Endothelial cell of umbilical vein (primary cell): ENCODE measurements around the gene B3GNT9. TPM values are rescaled to one million over a fixed set of nuclear protein-coding genes. Genes with fewer than 3 reads are reported as not detected.

ENCODE experiments used
- BruUV-seq: library from RNA; stranded (reverse); fragments of 400-500 nt; replicated peaks from 2 replicates; lab custom pipeline; 2021; lab: Mats Ljungman, UMichigan
- CTCF ChIA-PET: fragments of 300-600, 350-600 bp; sonication (Branson Sonifier 250); formaldehyde crosslinking; loops from one replicate; lab custom pipeline; 2021; ENCODE audit warnings: antibody characterized with exemption, inconsistent platforms; lab: Charles Lee
- POLR2A ChIA-PET: fragments of 300-600, 350-600 bp; sonication (Branson Sonifier 250); formaldehyde crosslinking; loops from one replicate; lab custom pipeline; 2021; ENCODE audit warnings: antibody characterized with exemption, inconsistent platforms; lab: Charles Lee
- DNase-seq: peaks from one replicate; pipeline ENCODE4 v3.0.0-alpha.2; 2011; ENCODE audit warnings: low read depth, low spot score
- FAIRE-seq: peaks from 2 replicates; lab custom pipeline; 2011; peaks lifted over from hg19 to GRCh38; lab: Jason Lieb, UNC
- H2AFZ ChIP-seq: 2 replicates; pipeline ENCODE4 v1.6.0; 2012; ENCODE audit warnings: low read depth, low read length, control low read depth, inconsistent platforms
- H3K27ac ChIP-seq: 2 replicates; pipeline ENCODE4 v1.5.1; 2011; ENCODE audit warnings: low read depth, mild to moderate bottlenecking, control low read depth, low read length, moderate library complexity; ENCODE audit not compliant: insufficient read depth
- H3K27me3 ChIP-seq, 2 experiments: 2 replicates each; pipeline versions ENCODE4 v1.6.0 to v1.6.1; 2011; ENCODE audit warnings: low read length in 2 of 2, mixed read lengths in 1 of 2; ENCODE audit not compliant: control insufficient read depth in 2 of 2, insufficient read depth in 2 of 2
- H3K36me3 ChIP-seq, 2 experiments: 2 replicates in 1 of 2; 3 replicates in 1 of 2; pipeline ENCODE4 v1.5.1; 2011; ENCODE audit warnings: low read length in 2 of 2, mild to moderate bottlenecking in 1 of 2, moderate library complexity in 1 of 2; ENCODE audit not compliant: control insufficient read depth in 2 of 2, insufficient read depth in 2 of 2; ENCODE audit errors: extremely low read depth in 1 of 2
- H3K4me1 ChIP-seq: 3 replicates; pipeline ENCODE4 v1.5.1; 2011; ENCODE audit warnings: mild to moderate bottlenecking, low read length; ENCODE audit not compliant: control insufficient read depth, insufficient read depth; ENCODE audit errors: extremely low read depth
- H3K4me2 ChIP-seq: 2 replicates; pipeline ENCODE4 v1.6.1; 2011; ENCODE audit warnings: low read length, control low read depth, mixed read lengths; ENCODE audit not compliant: insufficient read depth
- H3K4me3 ChIP-seq, 3 experiments: fragments of 200-600 bp in 1 of 3; sonication (generic), shearing (Covaris generic) in 1 of 3; replicated peaks in 1 of 3; 2 replicates each; pipeline ENCODE4 v1.5.1; 2011 to 2016; ENCODE audit warnings: control low read depth in 3 of 3, low read length in 3 of 3, mild to moderate bottlenecking in 2 of 3, inconsistent platforms in 1 of 3, low read depth in 1 of 3, moderate library complexity in 1 of 3; ENCODE audit not compliant: insufficient read depth in 1 of 3
- H3K79me2 ChIP-seq: 2 replicates; pipeline ENCODE4 v1.6.0; 2012; ENCODE audit warnings: low read length, inconsistent platforms; ENCODE audit not compliant: control insufficient read depth, insufficient read depth
- H3K9ac ChIP-seq: replicated peaks from 2 replicates; pipeline ENCODE3; 2011; ENCODE audit warnings: low read length, control low read depth; ENCODE audit not compliant: insufficient read depth; ENCODE audit errors: extremely low read depth
- H3K9me1 ChIP-seq: replicated peaks from 3 replicates; pipeline ENCODE4 v1.6.0; 2011; ENCODE audit warnings: mild to moderate bottlenecking, low read length; ENCODE audit not compliant: control insufficient read depth, insufficient read depth; ENCODE audit errors: extremely low read depth
- H3K9me3 ChIP-seq: replicated peaks from 2 replicates; pipeline ENCODE4 v1.5.1; 2012; ENCODE audit warnings: low read length, inconsistent platforms; ENCODE audit not compliant: control insufficient read depth, insufficient read depth
- H4K20me1 ChIP-seq: replicated peaks from 2 replicates; pipeline ENCODE3; 2011; ENCODE audit warnings: mild to moderate bottlenecking, low read length; ENCODE audit not compliant: control insufficient read depth, insufficient read depth; ENCODE audit errors: extremely low read depth
- CTCF ChIP-seq, 2 donors: IDR thresholded peaks; 1 replicate in 1 of 2; 2 replicates in 1 of 2; pipeline ENCODE4 v1.5.1; 2011; ENCODE audit warnings: low read length in 2 of 2, mild to moderate bottlenecking in 2 of 2, moderate library complexity in 2 of 2, control low read depth in 1 of 2, inconsistent platforms in 1 of 2, low read depth in 1 of 2; ENCODE audit not compliant: insufficient read depth in 1 of 2; ENCODE audit errors: extremely low read depth in 1 of 2
- EZH2 ChIP-seq: IDR thresholded peaks from 2 replicates; pipeline ENCODE4 v1.6.1; 2012; ENCODE audit warnings: borderline replicate concordance, low read depth, mild to moderate bottlenecking, moderate library complexity, low read length, inconsistent platforms; ENCODE audit not compliant: severe bottlenecking
- FOS ChIP-seq: IDR thresholded peaks from 2 replicates; pipeline ENCODE4 v1.6.1; 2011; ENCODE audit warnings: mild to moderate bottlenecking, low read length, moderate library complexity, borderline replicate concordance; ENCODE audit not compliant: insufficient read depth
- GATA2 ChIP-seq: IDR thresholded peaks from 2 replicates; pipeline ENCODE4 v1.7.0; 2011; ENCODE audit warnings: low read depth, mild to moderate bottlenecking, moderate library complexity, mixed read lengths, low read length; ENCODE audit not compliant: insufficient read length, insufficient read depth
- JUN ChIP-seq: IDR thresholded peaks from 2 replicates; pipeline ENCODE4 v1.6.1; 2011; ENCODE audit warnings: borderline replicate concordance, low read depth; ENCODE audit not compliant: insufficient read length, insufficient read depth
- MAX ChIP-seq: IDR thresholded peaks from 2 replicates; pipeline ENCODE4 v1.6.1; 2011; ENCODE audit not compliant: insufficient read depth, insufficient read length
- MYC ChIP-seq: IDR thresholded peaks from one replicate; pipeline ENCODE4 v1.6.1; 2011; ENCODE audit warnings: mild to moderate bottlenecking, low read depth, low read length
- POLR2A ChIP-seq: IDR thresholded peaks from 2 replicates; pipeline ENCODE4 v1.6.1; 2012; ENCODE audit warnings: low read depth, mild to moderate bottlenecking, control low read depth, low read length
- POLR2AphosphoS5 ChIP-seq: IDR thresholded peaks from 2 replicates; pipeline ENCODE4 v1.6.1; 2012; ENCODE audit warnings: low read depth, mild to moderate bottlenecking, control low read depth, low read length, moderate library complexity; ENCODE audit not compliant: insufficient read depth
- dilution Hi-C: fragments of 300-500 bp; cut with MboI; formaldehyde crosslinking; loops from one replicate; pipeline ENCODE4 v1.15.0; 2019; ENCODE audit warnings: low sequenced_read_pairs; ENCODE audit not compliant: extremely low pct_ligation_motif_present
- intact Hi-C: fragments of 100-400 bp; cut with micrococcal nuclease; formaldehyde crosslinking; loops from one replicate; pipeline ENCODE4 v1.10.0; 2022
- polyA plus RNA-seq, 4 experiments: library from polyadenylated mRNA; depleted of rRNA in 3 of 4; stranded (reverse) in 3 of 4; unstranded in 1 of 4; fragments of >200 nt; gene quantifications; 2 replicates each; pipeline versions ENCODE4 v1.2.1 to v1.2.3, GENCODE V29; 2011 to 2012; ENCODE audit warnings: missing spikeins in 1 of 4
- total RNA-seq: library from RNA; stranded (reverse); gene quantifications from 2 replicates; pipeline ENCODE4 v1.2.3, GENCODE V29; 2021

Gene B3GNT9
- total and polyA plus RNA-seq, 2 donors (not counting 3 experiments of a cell fraction or from before 2014, with no cell fraction given): 4.0 to 6.4 TPM

GRCh38 chr16:67155295-67156142 lies 4.7 kb upstream of the B3GNT9 start:
- H3K9ac ChIP-seq: no peak overlapping the region
- dilution Hi-C loops: no loop called here
- BruUV-seq: no TSS peak
- FAIRE-seq: peak; percentile 86
- peak; percentile 60 for DNase-seq
- H3K9me1 ChIP-seq: no peaks in the 10 kb centered on the region
- peak overlapping the region in 1 of 3 experiments; percentile 15 for H3K4me3 ChIP-seq
- no peaks in the 10 kb centered on the region for H3K79me2 ChIP-seq
- peaks cover 2% of the 10 kb centered on the region in 2 experiments for H3K27me3 ChIP-seq
- no peaks in the 10 kb centered on the region for H3K36me3 ChIP-seq
- H3K4me2 ChIP-seq: peak overlapping the region; percentile 44
- no peak overlapping the region for H2AFZ ChIP-seq
- no peak overlapping the region for H3K27ac ChIP-seq
- H3K9me3 ChIP-seq: no peaks in the 10 kb centered on the region
- peaks cover 4% of the 10 kb centered on the region for H3K4me1 ChIP-seq
- POLR2A ChIA-PET: interaction anchor here (1.2 kb wide), 1 partner anchor 137 kb away, joined by 12 read pairs; no protein-coding TSS in a partner anchor
- no peaks in the 10 kb centered on the region for H4K20me1 ChIP-seq
- CTCF ChIA-PET: interaction anchor here (0.6 to 8.2 kb wide), 66 partner anchors 9 to 325 kb away, joined by 3 to 302 read pairs (median 7); partner anchors contain the start of genes CDH16, CES3, CES4A and CIAO2B
- intact Hi-C loops: loop anchor here (1.0 kb wide), 3 partner anchors 51 to 178 kb away; no protein-coding TSS in a partner anchor
- TF ChIP-seq POLR2A (peak; percentile 24), EZH2 (peak; percentile 62), POLR2AphosphoS5 (peak; percentile 48), FOS (no peak), JUN (no peak), GATA2 (no peak), MAX (no peak), MYC (no peak), CTCF (IDR thresholded peaks at IDR 0.05; ENCODE audit: extremely low read depth in 1 of 2, insufficient read depth in 1 of 2, low read depth in 1 of 2, low read length in 2 of 2) (peak; percentile 89 to 96)
